GM10847 (cell line): ENCODE data around the gene BTBD9.

ENCODE experiments used
- POLR2A ChIP-seq: IDR thresholded peaks from 2 replicates; pipeline ENCODE4 v1.6.1; 2011; ENCODE audit not compliant: insufficient read length; ENCODE audit errors: extremely low read depth

Gene BTBD9

GRCh38 chr6:38427492-38428210, 212.1 kb downstream of the BTBD9 start:
- TF ChIP-seq POLR2A, result no peak

DNA sequence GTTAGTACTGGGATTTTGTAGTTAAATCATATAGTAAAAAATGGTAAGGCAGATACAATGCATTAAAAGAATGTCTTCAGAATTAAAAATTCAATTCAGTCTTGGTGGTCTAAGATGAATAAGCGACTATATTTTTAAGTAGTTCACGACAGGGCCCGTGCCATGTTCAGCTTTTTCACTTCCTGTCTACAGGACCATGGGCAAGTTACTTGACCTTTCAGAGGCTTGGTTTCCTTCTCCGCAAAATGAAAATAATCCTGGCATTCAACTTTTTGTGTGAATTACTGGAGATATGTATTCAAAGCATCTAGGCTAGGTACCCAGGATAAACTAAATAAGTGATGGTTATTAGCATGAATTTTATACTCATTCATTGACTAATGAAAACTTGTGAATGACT, 216.0 kb downstream of the BTBD9 start:
- no peak for TF ChIP-seq POLR2A

- no peak for TF ChIP-seq POLR2A
These were observed 219.5 kb downstream of the BTBD9 start for GRCh38 chr6:38420207-38420606.

- TF ChIP-seq POLR2A, result no peak
These were observed 222.2 kb downstream of the BTBD9 start for GRCh38 chr6:38417521-38417920.

DNA sequence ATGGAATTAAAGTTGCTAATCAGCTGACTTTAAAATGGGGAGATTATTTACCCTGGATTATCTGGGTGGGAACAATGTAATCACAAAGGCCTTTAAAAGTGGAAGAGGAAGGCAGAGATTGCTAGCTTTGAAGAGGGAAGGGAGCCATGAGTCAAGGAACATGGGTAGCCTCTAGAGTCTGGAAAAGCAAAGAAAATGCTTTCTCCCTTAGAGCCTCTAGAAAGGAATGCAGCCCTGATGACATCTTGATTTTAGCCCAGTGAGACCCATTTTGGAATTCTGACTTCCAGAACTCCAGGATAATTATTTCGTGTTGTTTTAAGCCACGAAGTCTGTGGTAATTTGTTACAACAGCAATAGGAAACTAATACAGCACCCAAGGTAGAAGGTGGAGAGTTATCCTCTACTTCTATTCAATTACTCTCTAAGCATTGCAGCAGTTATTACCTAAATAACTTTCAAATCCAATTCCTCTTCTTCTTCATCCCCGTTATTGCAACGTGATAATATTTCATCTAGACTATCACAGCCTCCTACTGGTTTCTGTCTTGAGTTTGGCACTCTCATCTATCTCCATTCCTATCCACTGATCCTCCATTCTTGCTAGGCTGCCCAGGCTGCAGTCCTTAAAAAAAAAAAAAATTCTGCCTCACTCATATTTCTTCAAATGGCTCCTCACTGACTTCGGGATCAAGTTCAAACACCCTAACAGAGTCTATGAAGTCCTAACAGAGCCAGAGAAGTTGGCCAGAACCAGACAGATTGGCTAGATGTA, 224.3 kb downstream of the BTBD9 start:
- TF ChIP-seq POLR2A, result no peak

DNA sequence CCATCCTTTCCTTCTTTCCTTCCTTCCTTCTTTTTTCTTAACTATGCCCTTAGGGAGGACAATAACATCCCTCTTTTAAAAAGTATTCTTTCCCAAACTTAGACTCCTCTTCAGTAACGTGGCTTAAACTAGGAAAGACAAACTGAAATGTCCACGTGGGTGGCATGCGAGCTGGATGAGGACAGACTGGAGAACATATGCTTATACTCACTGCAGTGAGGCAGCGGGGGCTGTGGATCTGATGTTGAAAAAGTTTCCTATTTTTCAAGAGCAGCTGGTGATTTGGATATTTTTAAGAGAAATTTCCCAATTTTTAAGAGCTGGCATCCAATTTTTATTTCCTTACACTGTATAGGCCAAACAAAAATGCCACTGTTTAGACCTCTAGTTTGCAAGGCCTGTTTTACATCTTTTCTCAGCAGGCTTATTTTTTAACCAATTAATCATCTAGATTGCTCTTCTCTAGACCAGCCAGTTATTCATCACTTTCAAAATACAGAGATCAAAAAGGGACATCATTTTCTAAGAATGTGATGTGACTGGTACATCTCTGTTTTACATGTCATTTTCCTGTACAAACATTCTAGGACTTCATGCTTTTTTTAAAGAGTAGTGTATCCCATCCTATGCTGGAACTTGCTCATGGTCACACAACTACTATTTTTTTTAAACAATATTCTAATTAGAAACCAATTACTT, 226.5 kb downstream of the BTBD9 start:
- no peak for TF ChIP-seq POLR2A

DNA sequence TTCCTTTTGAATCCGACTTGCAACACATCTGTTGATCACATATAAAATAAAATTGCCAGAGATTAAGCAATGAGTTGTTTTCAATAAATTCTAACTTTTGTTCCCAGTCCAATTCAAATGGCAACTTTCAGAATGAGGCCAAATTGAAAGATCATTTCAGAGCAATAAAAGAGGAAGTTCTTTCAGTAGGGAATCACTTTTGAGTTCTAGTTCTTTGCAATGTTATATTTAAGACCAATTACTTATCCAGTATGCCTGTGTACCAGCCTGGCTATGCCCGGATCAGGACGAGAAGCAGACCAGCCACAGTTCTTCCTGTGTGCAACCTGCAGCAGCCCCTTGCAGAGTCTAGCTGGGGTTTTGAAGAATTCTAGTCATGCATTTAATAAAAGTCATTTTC, 232.5 kb downstream of the BTBD9 start:
- no peak for TF ChIP-seq POLR2A

GRCh38 chr6:38406096-38406495, 233.6 kb downstream of the BTBD9 start:
- no peak for TF ChIP-seq POLR2A

DNA sequence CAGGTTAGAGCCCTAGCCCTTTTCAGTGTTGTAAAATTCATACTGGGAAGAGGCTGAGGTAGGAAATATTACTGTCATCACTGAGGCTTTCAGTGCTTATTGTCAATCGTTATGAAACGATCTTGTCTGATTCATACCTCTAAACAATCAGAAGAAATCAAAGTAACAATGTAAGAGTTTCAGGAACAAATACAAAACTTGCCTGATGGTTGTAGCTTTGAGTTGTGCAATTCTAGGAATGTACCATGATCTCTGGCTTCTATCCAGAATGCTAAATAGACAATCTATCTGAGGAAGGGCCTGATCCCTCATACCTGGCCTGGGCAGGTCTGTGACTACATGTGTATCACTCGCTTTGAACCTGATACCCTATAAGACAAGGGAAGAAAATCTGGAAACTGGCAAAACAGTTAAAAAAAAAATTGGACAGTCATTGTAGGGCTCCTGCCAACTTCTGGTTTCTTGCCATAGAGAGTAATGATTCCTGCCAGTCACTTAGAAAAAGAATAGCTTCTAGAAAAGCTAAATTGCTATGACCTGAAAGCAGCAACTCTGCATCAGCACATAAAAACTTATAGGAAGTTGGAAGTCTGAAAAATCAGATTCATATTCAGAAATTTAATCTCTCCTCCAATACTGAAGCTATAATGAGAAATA, 234.7 kb downstream of the BTBD9 start:
- TF ChIP-seq POLR2A, result no peak

- TF ChIP-seq POLR2A, result no peak
These were observed 235.4 kb downstream of the BTBD9 start for GRCh38 chr6:38404355-38404754.

GRCh38 chr6:38403548-38403947, 236.2 kb downstream of the BTBD9 start:
- no peak for TF ChIP-seq POLR2A

DNA sequence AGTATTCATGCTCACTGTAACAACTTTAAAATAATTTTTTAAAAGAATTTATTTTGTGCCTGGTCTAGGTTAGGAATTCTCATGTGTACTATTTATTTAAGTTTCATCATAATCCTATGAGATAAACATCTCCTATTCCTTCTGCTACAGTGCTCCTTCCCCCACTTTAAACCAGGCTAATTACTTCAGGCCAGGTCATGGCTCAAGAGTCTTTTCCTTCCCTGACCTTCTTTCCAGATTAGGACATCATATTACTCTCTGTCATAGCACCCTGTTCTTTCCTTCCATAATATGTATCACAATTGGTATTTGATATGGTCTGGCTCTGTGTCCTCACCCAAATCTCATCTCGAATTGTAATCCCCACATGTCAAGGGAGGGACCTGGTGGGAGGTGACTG, 239.0 kb downstream of the BTBD9 start:
- TF ChIP-seq POLR2A, result no peak

- TF ChIP-seq POLR2A, result no peak
These were observed 239.6 kb downstream of the BTBD9 start for GRCh38 chr6:38400101-38400500.

GRCh38 chr6:38396209-38396608, 243.5 kb downstream of the BTBD9 start:
- TF ChIP-seq POLR2A, result no peak

DNA sequence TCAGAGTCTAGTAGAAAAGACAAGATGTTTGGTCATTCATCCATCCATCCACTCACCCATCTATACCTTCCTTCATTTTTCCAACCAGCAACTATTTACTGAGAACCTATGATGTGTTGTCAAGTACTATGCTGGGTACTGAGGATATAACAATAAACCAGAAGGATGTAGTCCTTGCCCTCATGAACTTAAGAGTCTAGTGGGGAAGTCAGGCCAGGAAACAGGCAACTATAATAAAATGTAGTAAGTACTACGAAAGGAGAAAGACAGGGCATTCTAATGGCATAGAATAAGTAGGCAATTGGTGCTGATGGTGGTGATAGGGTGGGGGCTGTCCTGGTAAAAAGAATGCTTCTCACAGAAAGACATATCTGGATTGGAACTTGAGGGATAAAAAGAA, 245.7 kb downstream of the BTBD9 start:
- no peak for TF ChIP-seq POLR2A

GRCh38 chr6:38391626-38392579, 247.8 kb downstream of the BTBD9 start:
- TF ChIP-seq POLR2A, result no peak
